Measurements from ENCODE around the gene SFXN2.

DNA sequence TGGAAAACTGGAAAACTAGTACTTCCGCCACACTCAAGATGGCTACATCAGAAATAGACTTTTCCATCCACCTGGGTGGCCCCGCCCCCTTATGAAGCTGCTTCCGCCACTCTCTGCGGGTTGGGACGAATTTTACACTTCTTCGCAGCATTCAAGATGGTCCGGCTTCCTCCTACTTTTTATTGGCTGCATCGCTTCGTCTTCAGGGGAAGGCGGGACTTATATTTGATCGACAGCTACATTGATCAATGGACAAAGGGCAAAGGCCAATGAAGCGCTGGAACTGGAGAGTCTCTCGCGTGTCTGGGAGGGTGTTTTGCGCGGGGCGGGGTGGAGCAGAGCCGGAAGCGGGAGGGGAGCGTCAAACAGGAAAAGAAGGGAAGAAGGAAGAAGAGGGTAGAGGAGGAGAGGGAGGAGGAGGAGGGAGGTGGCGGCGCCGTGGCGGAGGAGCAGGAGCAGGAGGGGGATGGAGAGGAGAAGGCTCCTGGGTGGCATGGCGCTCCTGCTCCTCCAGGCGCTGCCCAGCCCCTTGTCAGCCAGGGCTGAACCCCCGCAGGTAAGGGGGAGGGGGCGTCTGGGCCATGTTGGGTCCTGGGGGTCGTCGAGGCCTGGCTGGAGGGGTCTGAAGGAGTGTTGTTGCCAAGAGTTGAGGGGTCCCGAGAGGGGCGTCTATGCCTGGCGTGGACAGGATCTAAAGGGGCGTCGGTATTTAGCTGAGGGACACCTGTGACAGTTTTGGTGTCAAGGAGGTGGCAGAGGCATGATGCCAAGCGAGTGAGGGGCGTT lies 29.3 kb downstream of the SFXN2 start, which contains the start of gene WBP1L:
- TF ChIP-seq, protein P1, sequence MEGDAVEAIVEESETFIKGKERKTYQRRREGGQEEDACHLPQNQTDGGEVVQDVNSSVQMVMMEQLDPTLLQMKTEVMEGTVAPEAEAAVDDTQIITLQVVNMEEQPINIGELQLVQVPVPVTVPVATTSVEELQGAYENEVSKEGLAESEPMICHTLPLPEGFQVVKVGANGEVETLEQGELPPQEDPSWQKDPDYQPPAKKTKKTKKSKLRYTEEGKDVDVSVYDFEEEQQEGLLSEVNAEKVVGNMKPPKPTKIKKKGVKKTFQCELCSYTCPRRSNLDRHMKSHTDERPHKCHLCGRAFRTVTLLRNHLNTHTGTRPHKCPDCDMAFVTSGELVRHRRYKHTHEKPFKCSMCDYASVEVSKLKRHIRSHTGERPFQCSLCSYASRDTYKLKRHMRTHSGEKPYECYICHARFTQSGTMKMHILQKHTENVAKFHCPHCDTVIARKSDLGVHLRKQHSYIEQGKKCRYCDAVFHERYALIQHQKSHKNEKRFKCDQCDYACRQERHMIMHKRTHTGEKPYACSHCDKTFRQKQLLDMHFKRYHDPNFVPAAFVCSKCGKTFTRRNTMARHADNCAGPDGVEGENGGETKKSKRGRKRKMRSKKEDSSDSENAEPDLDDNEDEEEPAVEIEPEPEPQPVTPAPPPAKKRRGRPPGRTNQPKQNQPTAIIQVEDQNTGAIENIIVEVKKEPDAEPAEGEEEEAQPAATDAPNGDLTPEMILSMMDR (IDR thresholded peaks at IDR 0.05): no peak
- peak; percentile 91 to 96 for TF ChIP-seq POLR2A (IDR thresholded peaks at IDR 0.05)

Measured in sigmoid colon (tissue), 3 donors.